T-helper 2 cell (primary cell): ENCODE results near the gene RBM47.
"Not testable (repeated sequence)": the region's sequence is repeated elsewhere in the genome, so short reads cannot be mapped to it uniquely, and the experiment has no call there.

Source experiments
- DNase-seq, 5 experiments: peaks; one replicate each; pipeline versions ENCODE4 v3.0.0 to v3.0.0-alpha.2; 2012 to 2022

Gene RBM47

DNA sequence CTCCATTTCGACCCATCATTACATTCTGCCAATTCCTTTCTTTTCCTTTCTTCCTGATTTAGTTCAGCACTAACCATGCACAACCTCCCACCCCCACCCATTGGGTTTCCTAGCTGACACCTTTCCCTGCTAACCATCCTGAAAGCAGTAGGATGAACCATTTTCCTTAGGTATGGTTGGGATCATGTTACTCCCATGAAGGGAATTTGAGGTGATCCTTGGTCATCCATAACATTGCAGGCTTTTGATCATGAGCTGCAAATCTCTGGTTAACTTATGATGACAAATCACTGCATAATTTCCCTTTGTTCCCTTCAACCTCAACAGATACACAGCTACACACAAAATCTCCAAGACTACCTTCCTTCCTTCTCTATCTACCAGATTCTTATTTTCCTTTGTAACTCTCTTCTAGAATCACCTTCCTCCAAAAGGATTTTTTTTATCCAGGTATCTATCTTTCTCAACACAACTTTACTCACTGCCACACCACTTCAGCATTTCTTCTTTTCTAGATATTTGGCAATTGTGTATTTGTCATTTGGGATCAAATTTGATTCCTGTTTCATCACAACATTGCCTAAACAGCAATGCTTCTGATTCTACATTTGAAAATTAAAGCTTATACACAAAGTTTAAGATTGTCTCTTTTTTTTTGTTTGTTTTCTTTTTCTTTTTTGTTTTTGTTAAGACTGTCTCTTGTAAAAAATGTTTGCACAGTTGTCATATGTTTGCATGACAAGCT lies 145.1 kb downstream of the RBM47 start:
- DNase-seq: no peak

DNA sequence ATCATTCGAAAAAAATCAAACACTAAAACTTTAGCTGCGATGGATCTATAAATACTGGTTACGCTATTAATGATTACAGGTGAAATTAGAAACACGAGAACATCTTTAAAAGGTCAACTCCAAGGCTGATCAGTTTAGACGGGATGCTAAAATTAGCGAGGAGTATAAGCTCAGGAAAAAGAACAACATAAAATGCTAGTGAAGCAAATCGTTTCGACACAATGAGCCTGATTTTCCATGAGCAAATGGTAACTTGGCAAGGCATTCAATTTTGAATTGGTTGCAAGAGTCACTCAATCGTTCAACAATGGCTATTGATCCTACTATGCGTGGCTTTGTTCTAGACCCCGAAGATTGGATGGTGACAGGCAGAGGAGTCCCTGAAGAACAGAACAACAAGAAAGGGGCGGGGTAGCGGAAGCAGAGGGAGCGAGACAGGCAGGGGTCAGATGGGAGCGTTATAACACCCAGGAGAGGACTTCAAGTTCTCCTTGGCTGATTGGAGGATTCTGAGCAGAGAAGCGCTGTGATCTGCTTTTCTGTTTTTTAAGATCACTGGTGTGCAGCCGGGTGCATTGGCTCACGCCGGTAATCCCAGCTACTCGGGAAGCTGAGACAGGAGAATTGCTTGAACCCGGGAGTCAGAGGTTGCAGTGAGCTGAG lies 146.5 kb downstream of the RBM47 start:
- DNase-seq: no peak

DNA sequence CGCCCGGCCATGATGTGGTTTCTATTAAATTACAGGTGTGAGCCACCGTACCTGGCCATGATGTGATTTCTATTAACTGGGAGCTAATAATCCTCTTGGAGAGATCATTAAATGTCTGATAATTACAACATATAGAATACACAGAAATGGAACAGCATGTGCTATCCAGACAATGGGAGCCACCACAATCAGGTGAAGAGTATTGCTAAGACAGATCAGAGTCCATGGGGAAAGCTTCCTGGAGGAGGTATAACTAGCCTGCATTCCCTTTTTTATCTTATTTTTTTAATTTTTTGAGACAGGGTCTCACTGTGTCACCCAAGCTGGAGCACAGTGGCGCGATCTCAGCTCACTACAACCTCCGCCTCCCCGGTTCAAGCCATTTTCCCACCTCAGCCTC lies 147.7 kb downstream of the RBM47 start:
- no peak for DNase-seq

DNA sequence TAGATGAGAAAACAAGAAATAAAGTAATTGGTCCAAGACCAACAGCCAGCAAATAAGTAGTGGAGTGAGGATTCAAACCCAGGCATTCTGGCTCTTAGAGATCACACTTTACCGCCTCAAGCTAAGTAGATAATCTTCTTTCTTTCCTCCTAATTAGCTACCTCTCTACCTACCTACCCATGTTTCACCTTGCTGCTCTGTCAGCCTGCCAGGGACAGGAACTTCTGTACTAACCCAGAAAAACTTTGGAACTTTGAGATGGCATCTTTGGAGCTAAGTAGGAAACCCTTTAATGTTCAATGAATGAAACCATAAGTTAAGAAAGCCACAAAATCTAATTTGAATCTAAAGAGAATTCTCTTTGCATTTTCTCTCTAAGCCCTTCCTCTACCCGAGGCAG lies 149.4 kb downstream of the RBM47 start:
- no peak for DNase-seq

DNA sequence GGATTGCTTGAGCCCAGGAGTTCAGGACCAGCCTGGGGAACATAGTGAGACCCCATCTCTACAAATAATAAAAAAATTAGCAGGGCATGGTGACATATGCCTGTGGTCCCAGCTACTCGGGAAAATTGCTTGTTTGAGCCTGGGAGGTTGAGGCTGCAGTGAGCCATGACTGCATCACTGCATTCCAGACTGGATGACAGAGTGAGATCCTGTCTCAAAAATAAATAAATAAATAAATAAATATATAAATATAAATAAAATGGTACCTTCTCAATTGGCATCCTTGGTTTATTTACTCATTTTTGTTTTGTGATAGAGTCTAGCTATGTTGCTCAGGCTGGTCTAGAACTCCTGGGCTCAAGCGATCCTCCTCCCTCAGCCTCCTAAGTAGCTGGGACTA lies 150.3 kb downstream of the RBM47 start:
- DNase-seq: no peak

DNA sequence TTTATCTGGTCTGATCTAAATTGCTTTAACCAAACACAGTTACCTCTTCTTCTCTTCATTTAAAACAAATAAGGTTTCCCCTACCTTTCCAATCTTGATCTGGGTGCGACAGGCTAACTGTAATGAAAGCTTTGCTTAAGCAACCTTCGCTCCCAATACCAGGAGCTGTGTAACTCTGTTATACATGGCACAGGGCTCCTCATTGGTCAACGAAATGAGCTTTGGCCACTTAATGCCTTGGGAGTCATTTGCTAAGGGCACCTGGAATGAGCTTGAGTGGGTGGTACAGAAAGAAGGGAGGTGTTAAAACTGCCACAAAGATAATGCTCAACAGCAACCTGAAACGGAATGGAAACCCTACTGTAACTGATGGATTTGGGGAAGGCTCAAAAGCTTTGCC lies 154.1 kb downstream of the RBM47 start:
- no peak for DNase-seq

DNA sequence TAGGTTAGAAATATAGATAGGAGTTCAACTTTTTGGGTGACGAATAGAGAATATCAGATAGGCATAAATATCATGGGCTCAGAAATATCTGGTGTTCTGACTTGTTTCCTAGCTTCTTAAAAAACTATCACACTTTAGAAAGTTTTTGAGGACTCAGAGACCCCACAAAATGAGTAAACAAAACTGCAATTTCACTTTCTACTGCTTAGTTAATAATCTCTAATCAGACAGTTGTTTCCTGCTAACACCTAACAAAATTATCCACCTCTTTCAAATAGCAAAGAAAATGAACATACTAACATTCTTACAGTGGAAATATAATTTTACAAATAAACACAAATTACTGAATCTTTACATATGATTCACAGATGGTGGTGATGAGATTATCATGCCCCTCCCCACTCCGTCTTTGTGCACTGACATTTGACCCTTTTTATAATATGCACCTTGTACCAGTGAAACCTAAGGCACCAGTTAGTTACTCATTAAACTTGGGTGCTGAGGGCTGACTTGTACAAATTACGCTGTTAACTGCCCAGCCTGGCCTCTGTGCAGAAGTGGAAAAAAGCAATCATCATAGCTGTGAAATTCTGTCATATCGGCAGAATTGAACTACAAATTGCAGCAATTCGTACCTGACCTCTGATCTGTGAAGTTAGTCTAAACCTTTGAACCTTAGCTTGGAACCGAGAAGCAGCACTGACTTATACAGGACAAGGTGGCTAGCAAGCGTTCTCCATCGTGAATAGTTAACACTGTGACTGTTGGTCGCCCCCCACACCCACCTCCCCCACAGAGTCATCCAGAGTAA lies 155.9 kb downstream of the RBM47 start:
- DNase-seq: no peak

DNA sequence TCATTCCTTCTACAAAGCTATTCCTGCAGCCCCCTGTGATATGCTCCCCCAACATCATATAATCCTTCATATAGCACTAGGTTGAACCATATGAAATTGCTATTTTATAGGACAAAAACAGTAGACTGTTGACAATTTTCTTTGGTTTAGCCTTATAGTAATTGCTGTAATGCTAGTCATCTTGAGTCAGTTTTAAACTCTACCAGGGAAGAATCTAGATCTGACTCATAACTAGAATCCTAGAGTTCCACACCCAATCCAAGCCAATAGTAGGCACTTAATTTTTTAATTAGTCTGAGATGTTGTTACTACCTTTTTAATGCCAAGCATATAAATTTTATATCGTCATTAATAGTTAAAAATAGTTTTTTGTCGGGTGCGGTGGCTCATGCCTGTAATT lies 157.7 kb downstream of the RBM47 start:
- DNase-seq: peak in 1 of 5 experiments; percentile 54

DNA sequence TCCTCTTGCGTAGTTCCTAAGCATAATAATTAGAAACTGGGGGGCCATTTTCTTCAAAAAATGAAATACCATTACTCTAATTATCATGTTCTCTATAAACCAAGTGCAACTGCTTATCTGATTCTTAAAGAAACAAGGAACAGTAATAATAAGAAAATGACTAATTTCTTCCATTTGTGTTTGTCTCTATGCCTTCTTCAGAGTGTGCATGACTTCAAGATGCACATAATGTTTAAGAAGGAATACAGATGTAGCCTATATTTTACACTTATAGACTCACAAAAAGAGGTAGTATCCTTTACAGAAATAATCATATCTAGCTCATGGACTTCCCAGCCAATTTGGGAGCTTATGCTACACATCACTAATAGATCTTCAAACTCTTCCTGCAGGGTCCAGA lies 162.9 kb downstream of the RBM47 start:
- DNase-seq: peak in 1 of 5 experiments; percentile 73

DNA sequence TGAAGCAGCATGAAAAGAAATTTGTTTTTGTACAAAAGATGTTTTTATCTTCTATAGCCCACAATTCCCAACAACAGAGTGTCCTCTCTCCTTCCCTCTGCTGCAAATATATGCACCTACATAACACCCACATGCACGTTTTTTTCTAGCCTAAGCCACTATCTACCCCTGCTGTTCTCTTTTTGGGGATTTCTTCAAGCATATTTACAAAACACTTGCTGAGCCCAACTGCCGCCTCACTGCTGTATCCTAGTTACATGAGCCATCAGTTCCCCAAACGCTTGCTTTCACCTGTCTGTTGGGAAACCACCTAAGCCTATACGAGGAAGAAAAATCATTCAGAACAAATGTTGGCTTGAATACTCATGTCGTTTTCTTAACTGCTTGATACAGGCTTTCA lies 167.3 kb downstream of the RBM47 start:
- peak in 1 of 5 experiments; percentile 52 for DNase-seq

DNA sequence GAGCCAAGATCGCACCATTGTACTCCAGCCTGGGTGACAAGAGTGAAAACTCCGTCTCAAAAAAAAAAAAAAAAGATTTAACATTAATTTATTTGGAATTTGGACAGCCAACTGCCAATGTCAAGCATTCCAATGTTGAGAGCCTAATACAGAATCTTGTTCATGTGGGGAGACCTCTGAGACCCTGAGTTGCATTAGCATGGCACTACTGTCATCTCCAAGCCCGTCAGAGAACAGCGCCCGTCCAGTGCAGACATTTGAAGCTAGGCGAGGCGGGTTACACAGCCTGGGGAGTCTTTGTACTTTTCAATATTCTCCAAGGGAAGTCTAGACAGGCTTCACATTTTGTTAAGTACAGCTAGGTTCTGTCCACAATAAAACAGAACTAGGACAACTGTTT lies 167.8 kb downstream of the RBM47 start:
- no peak for DNase-seq

DNA sequence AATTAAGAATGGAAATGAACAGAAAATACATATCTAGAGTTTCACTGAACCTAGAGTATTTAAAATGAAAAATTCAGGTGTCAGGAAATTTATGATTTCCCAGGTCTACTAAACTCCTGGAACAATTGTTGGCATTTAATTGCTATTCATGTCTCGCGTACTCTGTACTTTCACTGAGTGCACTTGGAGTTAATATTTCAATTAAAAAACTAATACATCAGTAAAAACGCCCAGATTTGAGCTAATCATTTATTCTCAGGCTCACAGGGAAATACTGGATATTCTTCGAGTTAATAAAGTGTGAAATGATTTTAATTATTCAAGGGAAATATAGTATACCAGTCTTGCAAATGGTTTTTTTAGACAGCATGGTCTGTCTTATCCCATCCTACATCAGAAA lies 168.6 kb downstream of the RBM47 start:
- DNase-seq: no peak

DNA sequence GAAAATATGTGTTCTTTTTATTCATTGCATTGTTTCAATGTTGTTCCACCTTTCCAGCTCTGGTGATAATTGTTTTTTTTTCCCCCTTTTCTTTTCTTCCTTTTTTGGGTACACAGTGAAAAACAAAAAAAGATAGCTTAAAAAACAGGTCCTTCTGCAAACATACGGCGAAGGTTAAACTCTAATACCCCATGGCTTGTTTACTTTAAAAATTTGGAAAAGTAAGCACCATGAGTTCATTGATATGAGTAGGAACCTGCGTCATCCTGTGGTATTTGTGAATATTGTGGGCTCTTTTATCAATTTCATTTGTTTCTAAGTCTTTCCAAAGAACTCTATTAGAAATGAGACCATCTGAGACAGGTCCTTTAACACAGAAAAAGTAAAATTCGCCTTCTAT lies 171.0 kb downstream of the RBM47 start:
- DNase-seq: peak in 1 of 5 experiments; percentile 43

DNA sequence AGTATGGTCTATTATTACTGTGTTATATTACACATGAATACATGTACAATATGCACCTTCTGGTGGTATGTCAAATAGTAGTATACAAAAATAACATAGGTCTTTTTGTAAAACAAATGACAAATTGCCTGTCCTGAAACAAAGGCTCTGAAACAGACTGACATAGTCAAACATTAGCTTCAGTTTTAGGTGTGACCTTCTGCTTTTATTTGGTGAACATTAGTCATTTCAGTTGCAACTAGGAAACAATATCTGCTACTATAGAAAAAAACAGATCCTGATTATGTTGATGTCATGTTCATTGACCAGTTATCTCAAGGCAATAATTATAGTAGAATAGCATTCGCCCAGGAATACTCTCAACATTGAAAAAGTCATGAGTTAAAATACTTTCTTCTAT lies 171.6 kb downstream of the RBM47 start:
- peak in 1 of 5 experiments; percentile 32 for DNase-seq

DNA sequence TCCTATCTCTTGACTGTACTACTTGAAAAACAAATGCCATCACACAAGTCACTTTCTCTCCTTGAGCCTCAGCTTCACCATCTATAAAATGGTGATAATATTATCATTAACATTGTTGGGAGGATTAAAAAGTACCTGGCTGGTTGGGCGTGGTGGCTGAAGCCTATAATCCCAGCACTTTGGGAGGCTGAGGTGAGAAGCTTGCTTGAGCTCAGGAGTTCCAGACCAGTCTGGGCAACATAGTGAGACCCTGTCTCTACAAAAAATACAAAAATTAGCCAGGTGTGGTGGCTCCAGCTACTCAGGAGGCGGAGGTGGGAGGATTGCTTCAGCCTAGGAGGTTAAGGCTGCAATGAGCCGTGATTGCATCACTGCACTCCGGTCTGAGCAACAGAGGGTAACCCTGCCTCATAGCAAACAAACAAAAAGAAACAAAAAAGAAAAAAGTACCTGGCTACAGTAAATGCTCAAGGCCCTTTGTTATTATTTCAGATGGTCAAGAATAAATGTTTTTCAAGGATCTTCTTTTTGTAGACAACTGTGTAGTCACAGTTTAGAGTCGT lies 174.2 kb downstream of the RBM47 start:
- no peak for DNase-seq

DNA sequence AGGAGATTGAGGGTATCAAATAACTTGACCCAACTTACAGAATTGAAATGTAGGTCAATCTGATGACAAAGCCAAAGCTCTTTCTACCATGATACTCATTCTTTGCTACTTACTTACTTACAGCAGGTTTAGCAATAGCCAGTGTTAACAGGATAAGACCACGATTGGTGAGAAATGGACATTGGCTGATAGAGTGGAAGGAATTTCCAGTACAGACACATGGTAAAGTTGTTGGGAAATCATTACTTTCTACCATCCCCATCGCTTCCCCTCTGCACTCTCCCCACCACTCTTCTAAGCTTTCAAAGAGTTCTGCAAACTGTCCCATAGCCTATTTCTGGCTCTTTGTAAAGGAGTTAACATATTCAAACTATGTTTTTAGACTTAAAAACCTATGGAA lies 174.8 kb downstream of the RBM47 start:
- no peak for DNase-seq

DNA sequence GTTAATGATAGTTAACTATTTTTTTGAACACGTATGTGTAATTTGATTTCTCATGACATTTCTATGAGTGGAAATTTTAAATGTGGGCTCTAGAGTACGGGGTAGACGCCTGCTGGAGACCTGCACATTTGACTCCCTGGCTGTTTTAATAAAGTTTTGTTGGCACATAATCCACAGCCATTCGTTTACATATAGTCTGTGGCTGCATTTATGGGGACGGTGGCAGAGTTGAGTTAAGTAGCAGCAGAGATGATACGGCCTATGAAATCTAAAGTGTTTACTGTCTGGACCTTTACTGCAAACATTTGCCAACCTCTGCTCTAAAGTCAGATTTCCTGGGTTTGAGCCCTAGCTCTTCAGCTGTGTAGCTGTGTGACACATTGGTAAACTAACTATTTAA lies 175.8 kb downstream of the RBM47 start:
- DNase-seq: no peak

DNA sequence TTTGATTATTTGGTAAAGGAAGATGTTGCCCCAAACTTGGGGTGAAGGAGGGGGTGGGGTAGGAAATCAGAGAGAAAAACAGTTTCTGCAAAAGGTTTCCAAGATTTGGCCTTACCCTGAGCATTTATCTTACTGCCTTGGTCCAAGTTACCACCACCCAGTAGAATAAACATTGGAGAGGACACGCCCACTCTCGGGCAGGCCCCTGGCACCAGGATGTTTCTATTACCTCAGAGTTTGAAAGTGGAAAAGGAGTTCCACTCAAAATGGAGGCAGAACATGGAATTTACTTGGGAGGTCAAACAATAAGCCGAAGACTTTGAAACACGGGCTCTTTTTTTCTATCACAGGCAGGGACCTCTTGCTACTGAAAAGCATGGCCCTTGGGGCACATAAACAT lies 180.8 kb downstream of the RBM47 start:
- DNase-seq: no peak

DNA sequence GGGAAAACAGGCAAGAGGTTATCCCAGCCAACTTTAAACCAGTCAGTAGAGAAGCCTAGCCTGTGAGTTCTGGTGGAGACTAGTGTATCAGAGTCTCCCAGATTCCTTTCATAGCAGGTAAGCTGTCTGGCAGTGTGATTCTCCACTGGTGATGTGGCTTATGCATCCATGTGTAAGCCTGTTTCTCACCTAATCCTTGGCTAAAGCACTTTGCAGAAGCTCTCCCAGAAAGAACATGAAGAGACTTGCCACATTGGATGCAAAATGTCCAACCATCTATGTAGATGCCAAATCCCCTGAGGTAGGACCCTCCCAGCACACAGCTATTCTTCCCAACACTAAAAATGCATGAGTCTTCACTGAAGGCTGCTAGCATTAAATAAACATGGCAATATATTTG lies 182.8 kb downstream of the RBM47 start:
- DNase-seq: no peak

DNA sequence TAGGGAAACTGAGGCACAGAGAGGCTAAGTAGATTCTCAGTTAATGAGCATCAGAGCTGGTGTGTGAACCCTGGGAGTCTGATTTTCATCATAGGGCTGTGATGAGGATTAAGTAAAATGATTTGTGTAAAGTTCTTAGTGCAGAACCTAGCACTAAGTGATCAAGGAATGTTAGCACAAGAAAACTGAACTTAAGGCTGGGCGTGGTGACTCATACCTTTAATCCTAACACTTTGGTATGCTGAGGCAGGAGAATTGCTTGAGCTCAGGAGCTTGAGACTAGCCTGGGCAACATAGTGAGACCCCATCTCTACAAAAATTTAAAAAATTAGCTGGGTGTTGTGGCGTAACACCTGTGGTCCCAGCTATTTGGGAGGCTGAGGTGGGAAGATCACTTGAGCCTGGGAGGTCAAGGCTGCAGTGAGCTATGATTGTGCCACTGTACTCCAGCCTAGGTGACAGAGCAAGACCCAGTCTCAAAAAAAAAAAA lies 183.4 kb downstream of the RBM47 start:
- not testable (repeated sequence) for DNase-seq

DNA sequence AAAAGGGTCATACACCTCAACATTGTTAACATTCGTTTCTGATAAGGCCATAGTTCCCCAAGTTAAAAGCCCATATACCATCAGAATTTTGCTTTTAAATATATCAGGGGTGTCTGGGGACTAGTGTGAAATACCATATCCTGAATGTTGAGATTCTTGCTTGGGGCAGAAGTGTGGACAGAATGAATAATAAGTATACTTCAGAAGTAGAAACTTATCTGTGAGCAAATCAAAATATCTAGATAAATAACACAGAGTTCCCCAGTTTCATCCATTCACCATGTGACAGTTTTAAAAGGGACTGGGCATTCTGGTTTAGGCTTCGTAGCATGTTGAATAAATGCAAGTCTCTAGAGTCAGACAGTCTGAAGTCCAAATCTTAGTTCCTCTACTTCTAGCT lies 184.0 kb downstream of the RBM47 start:
- DNase-seq: no peak

DNA sequence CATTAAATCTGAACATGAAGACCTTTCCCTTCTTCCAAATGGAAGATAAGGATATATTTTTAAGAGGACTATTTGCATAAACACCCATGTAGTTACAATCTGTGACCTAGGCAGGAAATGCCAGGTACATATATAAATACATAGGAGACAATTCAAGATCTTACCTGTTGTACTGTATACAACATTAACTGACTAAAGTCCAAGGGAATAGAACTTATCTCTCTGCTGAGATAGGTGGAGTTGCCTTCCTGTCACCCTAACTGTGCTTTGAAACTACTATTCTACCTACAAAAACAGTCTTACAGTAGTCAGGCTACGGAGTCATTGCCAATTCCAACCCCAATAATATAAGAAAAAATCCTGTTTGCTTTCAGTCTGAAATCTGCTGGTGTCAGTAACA lies 188.2 kb downstream of the RBM47 start:
- no peak for DNase-seq

DNA sequence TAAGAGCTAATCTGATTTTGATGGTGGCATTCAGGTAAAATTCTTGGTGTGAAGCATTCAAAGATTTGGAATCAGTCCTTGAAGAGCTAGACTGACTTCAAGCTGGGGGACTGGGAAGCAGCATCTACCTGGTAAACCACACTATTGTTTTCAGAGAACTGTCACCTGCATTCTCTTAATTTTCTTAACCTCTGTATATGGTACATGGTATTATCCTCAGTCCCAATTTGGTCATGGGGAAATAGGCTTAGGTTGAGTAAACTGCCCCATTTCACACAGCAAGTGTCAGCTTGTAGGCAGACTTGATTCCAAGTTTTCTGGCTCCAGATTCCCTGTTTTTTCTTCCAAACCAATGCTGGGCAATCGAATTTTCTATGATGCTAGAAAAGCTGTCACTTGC lies 190.1 kb downstream of the RBM47 start:
- no peak for DNase-seq
